ENCODE measurements around the gene CAMK2D. TPM values are rescaled to one million over a fixed set of nuclear protein-coding genes. Genes with fewer than 3 reads are reported as not detected.

The CAMK2D gene
- total and polyA plus RNA-seq, 2 donors (not counting 1 experiment from before 2014, with no cell fraction given): 120 to 262 TPM

DNA sequence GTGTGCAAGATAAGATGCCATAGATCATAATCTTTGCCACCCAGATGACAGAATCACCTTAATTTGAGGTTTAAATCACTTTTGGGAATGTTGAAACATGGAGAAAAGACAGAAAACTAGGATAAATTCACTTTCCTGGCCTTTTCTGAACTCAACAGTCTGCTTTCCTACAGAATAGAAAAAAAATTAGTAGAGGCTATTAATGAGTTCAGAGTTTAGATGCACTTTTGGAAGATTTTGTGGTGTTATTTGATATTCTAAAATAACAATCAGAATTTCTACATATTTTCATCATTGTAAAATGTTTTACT lies 195.9 kb downstream of the CAMK2D start:
- no peaks in the 10 kb centered on the region for H3K36me3 ChIP-seq (ENCODE audit: control insufficient read depth, insufficient read depth, low read length)
- H3K27me3 ChIP-seq (ENCODE audit: control insufficient read depth, insufficient read depth, low read length): no peaks in the 10 kb centered on the region
- no peak overlapping the region for H3K27ac ChIP-seq (ENCODE audit: insufficient read depth, low read length)
- H4K20me1 ChIP-seq (ENCODE audit: control insufficient read depth, extremely low read depth, insufficient read depth, low read length): no peaks in the 10 kb centered on the region
- H3K9me3 ChIP-seq (ENCODE audit: control insufficient read depth, insufficient read depth, low read depth, low read length): no peaks in the 10 kb centered on the region
- H3K4me2 ChIP-seq (ENCODE audit: extremely low read depth, insufficient read depth, low read length): no peak overlapping the region
- H3K4me1 ChIP-seq (ENCODE audit: control insufficient read depth, extremely low read depth, insufficient read depth, low read length): peaks cover 7% of the 10 kb centered on the region
- H3K9ac ChIP-seq (ENCODE audit: insufficient read depth, low read length): no peak overlapping the region
- TF ChIP-seq EZH2 (IDR thresholded peaks at IDR 0.05; ENCODE audit: low read length, missing control alignments): no peak
- TF ChIP-seq, protein P1, sequence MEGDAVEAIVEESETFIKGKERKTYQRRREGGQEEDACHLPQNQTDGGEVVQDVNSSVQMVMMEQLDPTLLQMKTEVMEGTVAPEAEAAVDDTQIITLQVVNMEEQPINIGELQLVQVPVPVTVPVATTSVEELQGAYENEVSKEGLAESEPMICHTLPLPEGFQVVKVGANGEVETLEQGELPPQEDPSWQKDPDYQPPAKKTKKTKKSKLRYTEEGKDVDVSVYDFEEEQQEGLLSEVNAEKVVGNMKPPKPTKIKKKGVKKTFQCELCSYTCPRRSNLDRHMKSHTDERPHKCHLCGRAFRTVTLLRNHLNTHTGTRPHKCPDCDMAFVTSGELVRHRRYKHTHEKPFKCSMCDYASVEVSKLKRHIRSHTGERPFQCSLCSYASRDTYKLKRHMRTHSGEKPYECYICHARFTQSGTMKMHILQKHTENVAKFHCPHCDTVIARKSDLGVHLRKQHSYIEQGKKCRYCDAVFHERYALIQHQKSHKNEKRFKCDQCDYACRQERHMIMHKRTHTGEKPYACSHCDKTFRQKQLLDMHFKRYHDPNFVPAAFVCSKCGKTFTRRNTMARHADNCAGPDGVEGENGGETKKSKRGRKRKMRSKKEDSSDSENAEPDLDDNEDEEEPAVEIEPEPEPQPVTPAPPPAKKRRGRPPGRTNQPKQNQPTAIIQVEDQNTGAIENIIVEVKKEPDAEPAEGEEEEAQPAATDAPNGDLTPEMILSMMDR (conservative IDR thresholded peaks at IDR 0.05 in 1 of 2, IDR thresholded peaks at IDR 0.05 in 1 of 2; ENCODE audit: low read depth in 1 of 2, low read length in 2 of 2): no peak
- no peak for DNase-seq (ENCODE audit: low read depth in 2 of 2)
- H3K79me2 ChIP-seq (ENCODE audit: control insufficient read depth, insufficient read depth, low read length): peaks cover 18% of the 10 kb centered on the region
- H3K4me3 ChIP-seq (replicated peaks in 1 of 4; ENCODE audit: control extremely low read depth in 1 of 4, insufficient read depth in 1 of 4, low read depth in 3 of 4, low read length in 4 of 4): no peak overlapping the region
- no peak overlapping the region for H2AFZ ChIP-seq (ENCODE audit: low read length)

DNA sequence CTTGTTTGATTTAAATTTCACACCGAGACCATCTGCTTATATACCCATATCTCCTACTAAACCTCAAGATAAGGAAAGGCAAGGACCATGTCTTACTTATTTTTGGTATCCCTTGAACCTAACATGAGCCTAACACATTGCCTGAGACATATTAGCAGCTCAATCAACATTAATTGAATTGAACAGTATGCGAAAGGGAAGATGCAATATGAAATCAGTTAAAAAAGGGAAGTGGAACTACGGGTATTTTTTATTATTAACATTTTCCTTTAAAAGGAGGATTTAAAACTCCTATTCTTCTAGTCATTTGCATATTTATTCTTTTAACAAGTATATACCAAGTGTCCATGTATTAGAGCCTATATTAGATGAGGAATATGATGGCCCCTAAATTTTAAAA lies 197.0 kb downstream of the CAMK2D start:
- Histone ChIP-seq H3K27me3 (ENCODE audit: control insufficient read depth, insufficient read depth, low read length) (no peaks in the 10 kb centered on the region), H3K27ac (ENCODE audit: insufficient read depth, low read length) (no peak overlapping the region), H3K36me3 (ENCODE audit: control insufficient read depth, insufficient read depth, low read length) (no peaks in the 10 kb centered on the region), H2AFZ (ENCODE audit: low read length) (no peak overlapping the region), H3K9ac (ENCODE audit: insufficient read depth, low read length) (no peak overlapping the region), H3K9me3 (ENCODE audit: control insufficient read depth, insufficient read depth, low read depth, low read length) (no peaks in the 10 kb centered on the region), H4K20me1 (ENCODE audit: control insufficient read depth, extremely low read depth, insufficient read depth, low read length) (no peaks in the 10 kb centered on the region), H3K4me3 (replicated peaks in 1 of 4; ENCODE audit: control extremely low read depth in 1 of 4, insufficient read depth in 1 of 4, low read depth in 3 of 4, low read length in 4 of 4) (no peak overlapping the region), H3K4me1 (ENCODE audit: control insufficient read depth, extremely low read depth, insufficient read depth, low read length) (peaks cover 7% of the 10 kb centered on the region), H3K79me2 (ENCODE audit: control insufficient read depth, insufficient read depth, low read length) (peaks cover 16% of the 10 kb centered on the region), H3K4me2 (ENCODE audit: extremely low read depth, insufficient read depth, low read length) (no peak overlapping the region)
- no peak for TF ChIP-seq EZH2 (IDR thresholded peaks at IDR 0.05; ENCODE audit: low read length, missing control alignments)
- TF ChIP-seq, protein P1 (conservative IDR thresholded peaks at IDR 0.05 in 1 of 2, IDR thresholded peaks at IDR 0.05 in 1 of 2; ENCODE audit: low read depth in 1 of 2, low read length in 2 of 2): no peak
- DNase-seq (ENCODE audit: low read depth in 2 of 2): no peak

DNA sequence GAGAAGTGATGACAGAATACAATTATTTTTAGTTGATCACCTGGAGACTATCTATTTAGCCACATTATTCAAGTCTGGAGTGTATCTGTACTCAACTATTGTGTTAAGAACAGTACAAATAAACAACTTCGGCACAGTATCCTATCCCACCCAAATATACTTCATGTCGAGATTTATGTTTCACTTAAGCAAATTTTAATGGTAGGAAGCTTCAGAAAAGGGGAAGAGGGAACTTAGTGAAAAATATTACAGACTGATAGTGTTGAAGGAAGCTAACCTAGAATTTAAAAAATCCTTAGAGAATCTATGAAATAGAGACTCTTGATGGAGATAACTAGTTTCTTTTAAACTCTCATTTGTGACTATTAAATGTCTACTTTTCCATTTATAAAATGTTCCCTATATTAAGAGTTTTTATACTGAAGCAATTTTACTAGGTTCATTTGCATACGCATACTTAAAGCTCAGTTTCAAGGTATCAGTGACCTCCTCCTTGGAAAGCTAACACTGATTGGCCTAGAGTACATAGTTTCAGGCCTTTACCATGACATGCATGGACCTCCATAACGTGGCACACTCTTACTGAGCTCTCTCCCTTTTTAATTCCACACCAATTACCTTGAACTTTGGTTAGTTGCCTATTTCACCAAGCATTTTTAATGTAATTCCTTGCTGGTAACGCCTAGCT lies 197.7 kb downstream of the CAMK2D start:
- H3K4me1 ChIP-seq (ENCODE audit: control insufficient read depth, extremely low read depth, insufficient read depth, low read length): peaks cover 5% of the 10 kb centered on the region
- H3K4me3 ChIP-seq (replicated peaks in 1 of 4; ENCODE audit: control extremely low read depth in 1 of 4, insufficient read depth in 1 of 4, low read depth in 3 of 4, low read length in 4 of 4): no peak overlapping the region
- no peaks in the 10 kb centered on the region for H3K36me3 ChIP-seq (ENCODE audit: control insufficient read depth, insufficient read depth, low read length)
- H3K9ac ChIP-seq (ENCODE audit: insufficient read depth, low read length): no peak overlapping the region
- no peaks in the 10 kb centered on the region for H3K27me3 ChIP-seq (ENCODE audit: control insufficient read depth, insufficient read depth, low read length)
- no peaks in the 10 kb centered on the region for H3K9me3 ChIP-seq (ENCODE audit: control insufficient read depth, insufficient read depth, low read depth, low read length)
- TF ChIP-seq EZH2 (IDR thresholded peaks at IDR 0.05; ENCODE audit: low read length, missing control alignments): no peak
- TF ChIP-seq, protein P1 (conservative IDR thresholded peaks at IDR 0.05 in 1 of 2, IDR thresholded peaks at IDR 0.05 in 1 of 2; ENCODE audit: low read depth in 1 of 2, low read length in 2 of 2): no peak
- DNase-seq (ENCODE audit: low read depth in 2 of 2): no peak
- no peak overlapping the region for H2AFZ ChIP-seq (ENCODE audit: low read length)
- H3K4me2 ChIP-seq (ENCODE audit: extremely low read depth, insufficient read depth, low read length): no peak overlapping the region
- H4K20me1 ChIP-seq (ENCODE audit: control insufficient read depth, extremely low read depth, insufficient read depth, low read length): no peaks in the 10 kb centered on the region
- peaks cover 16% of the 10 kb centered on the region for H3K79me2 ChIP-seq (ENCODE audit: control insufficient read depth, insufficient read depth, low read length)
- H3K27ac ChIP-seq (ENCODE audit: insufficient read depth, low read length): no peak overlapping the region

All from fibroblast of lung (primary cell).